Measurements from ENCODE around the gene SERPINA1. TPM values are rescaled to one million over a fixed set of nuclear protein-coding genes. Genes with fewer than 3 reads are reported as not detected.
A peak's percentile ranks its signal among the peaks of the same experiment; 100 is the strongest.

SERPINA1 gene
- polyA plus RNA-seq, 3 donors from 2014 or later, result 1.7 to 5.5 (median 3.0) TPM

- Mint-ChIP-seq H3K9me3 (peaks cover 0 to 3% (median 0%) of the 10 kb centered on the region in 6 donors), H3K27ac (peak overlapping the region in 1 of 6 donors; percentile 4), H3K27me3 (ENCODE audit: low read depth in 3 of 3) (peaks cover 3 to 13% (median 12%) of the 10 kb centered on the region in 3 donors), H3K36me3 (no peaks in the 10 kb centered on the region), H3K4me3 (peak overlapping the region in 1 of 5 donors; percentile 14), H3K4me1 (peaks cover 13 to 38% of the 10 kb centered on the region in 2 donors)
- DNase-seq, result no peak
Observed at GRCh38 chr14:94394581-94395207, 6.3 kb upstream of the SERPINA1 start.

DNA sequence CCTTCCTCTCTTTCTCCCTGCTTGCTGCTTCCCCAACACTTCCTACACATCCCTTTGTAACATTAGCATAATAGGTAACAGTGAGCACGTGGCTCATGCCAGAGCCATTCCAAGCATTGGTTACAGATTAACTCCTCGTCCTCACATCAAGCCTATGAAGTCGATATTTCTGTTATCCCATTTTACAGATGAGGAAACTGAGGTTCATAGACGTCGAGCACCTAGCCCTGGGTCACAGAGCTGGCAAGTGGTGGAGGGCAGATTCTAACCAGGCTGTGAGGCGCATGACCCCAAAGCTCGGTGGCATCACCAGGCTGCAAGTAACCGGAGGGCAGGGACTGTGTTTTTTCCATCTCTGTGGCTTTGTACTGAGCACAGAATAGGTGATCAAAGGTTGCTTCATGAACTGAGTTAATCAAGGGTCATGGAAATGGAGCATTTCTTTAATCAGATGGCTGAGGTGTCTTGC, 5.7 kb upstream of the SERPINA1 start:
- H3K4me1 Mint-ChIP-seq, result peaks cover 13 to 38% of the 10 kb centered on the region in 2 donors
- no peaks in the 10 kb centered on the region for H3K36me3 Mint-ChIP-seq

GRCh38 chr14:94393474-94393873, 5.1 kb upstream of the SERPINA1 start:
- Mint-ChIP-seq H3K4me1 (peaks cover 13 to 38% of the 10 kb centered on the region in 2 donors), H3K4me3 (no peak overlapping the region), H3K9me3 (peaks cover 0 to 3% (median 0%) of the 10 kb centered on the region in 6 donors), H3K27me3 (ENCODE audit: low read depth in 3 of 3) (peaks cover 3 to 17% (median 14%) of the 10 kb centered on the region in 3 donors), H3K36me3 (no peaks in the 10 kb centered on the region), H3K27ac (no peak overlapping the region)
- DNase-seq, result no peak

More for the DNA sequence above, 5.7 kb upstream of the SERPINA1 start:
- Mint-ChIP-seq H3K4me3 (peak overlapping the region in 2 of 5 donors; percentile 3 to 45), H3K27me3 (ENCODE audit: low read depth in 3 of 3) (peaks cover 3 to 14% (median 13%) of the 10 kb centered on the region in 3 donors), H3K27ac (peak overlapping the region in 2 of 6 donors; percentile 1 to 42), H3K9me3 (peaks cover 0 to 3% (median 0%) of the 10 kb centered on the region in 6 donors)
- DNase-seq, result peak in 2 of 3 donors; percentile 18 to 21

- peak; percentile 28 to 54 (median 47) for DNase-seq
- Mint-ChIP-seq H3K4me3 (no peak overlapping the region), H3K27ac (peak overlapping the region in 2 of 6 donors; percentile 12 to 40), H3K36me3 (no peaks in the 10 kb centered on the region), H3K27me3 (ENCODE audit: low read depth in 3 of 3) (peaks cover 3 to 17% (median 12%) of the 10 kb centered on the region in 3 donors), H3K9me3 (no peaks in the 10 kb centered on the region), H3K4me1 (peaks cover 13 to 38% of the 10 kb centered on the region in 2 donors)
Observed at GRCh38 chr14:94392510-94392935, 4.1 kb upstream of the SERPINA1 start.

GRCh38 chr14:94391281-94391975, 3.0 kb upstream of the SERPINA1 start:
- Mint-ChIP-seq H3K9me3 (no peaks in the 10 kb centered on the region), H3K27ac (no peak overlapping the region), H3K4me3 (no peak overlapping the region), H3K27me3 (ENCODE audit: low read depth in 3 of 3) (peaks cover 2 to 17% (median 13%) of the 10 kb centered on the region in 3 donors), H3K36me3 (no peaks in the 10 kb centered on the region), H3K4me1 (peaks cover 13 to 38% of the 10 kb centered on the region in 2 donors)
- no peak for DNase-seq

- H3K9me3 Mint-ChIP-seq, result no peaks in the 10 kb centered on the region
- H3K4me3 Mint-ChIP-seq, result no peak overlapping the region
- peak overlapping the region in 1 of 6 donors; percentile 35 for H3K27ac Mint-ChIP-seq
- peaks cover 2 to 16% (median 12%) of the 10 kb centered on the region in 3 donors for H3K27me3 Mint-ChIP-seq (ENCODE audit: low read depth in 3 of 3)
- peaks cover 13 to 38% of the 10 kb centered on the region in 2 donors for H3K4me1 Mint-ChIP-seq
- no peak for DNase-seq
- H3K36me3 Mint-ChIP-seq, result no peaks in the 10 kb centered on the region
Observed at GRCh38 chr14:94390372-94391086, 2.1 kb upstream of the SERPINA1 start.

GRCh38 chr14:94389731-94390371, 1.4 kb upstream of the SERPINA1 start:
- H3K4me1 Mint-ChIP-seq, result peaks cover 9 to 34% of the 10 kb centered on the region in 2 donors
- no peak overlapping the region for H3K27ac Mint-ChIP-seq
- peaks cover 0 to 13% (median 11%) of the 10 kb centered on the region in 3 donors for H3K27me3 Mint-ChIP-seq (ENCODE audit: low read depth in 3 of 3)
- H3K4me3 Mint-ChIP-seq, result no peak overlapping the region
- no peak for DNase-seq
- no peaks in the 10 kb centered on the region for H3K9me3 Mint-ChIP-seq
- H3K36me3 Mint-ChIP-seq, result no peaks in the 10 kb centered on the region

DNA sequence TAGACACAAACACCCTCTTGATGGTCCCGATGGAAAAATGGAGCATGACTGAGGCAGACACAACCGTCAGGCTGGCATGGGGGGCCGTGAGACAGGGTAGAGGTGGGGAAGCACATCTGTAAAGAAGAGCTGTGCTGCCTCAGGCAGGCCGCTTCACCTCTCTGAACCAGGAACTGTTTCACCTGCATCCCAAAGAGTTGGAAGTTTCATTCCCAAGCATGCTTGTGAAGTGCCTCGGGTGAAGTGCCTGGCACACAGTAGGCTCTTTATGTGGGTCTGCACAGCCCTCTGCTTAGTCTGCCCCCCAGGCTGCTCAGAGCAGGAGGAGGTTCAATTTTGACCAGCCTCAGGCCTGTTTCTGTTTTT, 685 bp upstream of the SERPINA1 start:
- H3K27ac Mint-ChIP-seq, result no peak overlapping the region
- no peaks in the 10 kb centered on the region for H3K9me3 Mint-ChIP-seq
- no peak for DNase-seq
- H3K36me3 Mint-ChIP-seq, result no peaks in the 10 kb centered on the region
- peaks cover 6 to 26% of the 10 kb centered on the region in 2 donors for H3K4me1 Mint-ChIP-seq
- no peak overlapping the region for H3K4me3 Mint-ChIP-seq
- peaks cover 0 to 10% (median 8%) of the 10 kb centered on the region in 3 donors for H3K27me3 Mint-ChIP-seq (ENCODE audit: low read depth in 3 of 3)

DNA sequence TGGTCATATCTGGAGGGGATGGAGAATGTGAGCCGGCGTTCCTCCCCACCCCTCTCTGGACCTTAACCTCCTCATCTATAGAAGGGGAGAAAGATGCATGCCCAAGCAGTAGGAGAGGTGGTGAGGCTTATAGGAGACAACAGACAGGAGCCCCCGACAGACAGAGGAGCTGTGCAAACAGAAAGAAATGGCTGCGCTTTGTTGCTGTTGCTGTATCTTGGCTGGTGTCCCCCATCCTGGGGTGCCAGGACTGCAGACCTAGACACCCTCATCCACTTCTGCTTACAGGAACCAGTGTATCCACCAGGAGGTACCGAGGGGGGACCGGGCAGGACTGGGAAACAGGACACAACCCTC, 397 bp downstream of the SERPINA1 start:
- no peak for DNase-seq
- Mint-ChIP-seq H3K27ac (no peak overlapping the region), H3K4me1 (peaks cover 4 to 16% of the 10 kb centered on the region in 2 donors), H3K9me3 (no peaks in the 10 kb centered on the region), H3K27me3 (ENCODE audit: low read depth in 3 of 3) (peaks cover 0 to 8% (median 4%) of the 10 kb centered on the region in 3 donors), H3K36me3 (no peaks in the 10 kb centered on the region), H3K4me3 (no peak overlapping the region)

DNA sequence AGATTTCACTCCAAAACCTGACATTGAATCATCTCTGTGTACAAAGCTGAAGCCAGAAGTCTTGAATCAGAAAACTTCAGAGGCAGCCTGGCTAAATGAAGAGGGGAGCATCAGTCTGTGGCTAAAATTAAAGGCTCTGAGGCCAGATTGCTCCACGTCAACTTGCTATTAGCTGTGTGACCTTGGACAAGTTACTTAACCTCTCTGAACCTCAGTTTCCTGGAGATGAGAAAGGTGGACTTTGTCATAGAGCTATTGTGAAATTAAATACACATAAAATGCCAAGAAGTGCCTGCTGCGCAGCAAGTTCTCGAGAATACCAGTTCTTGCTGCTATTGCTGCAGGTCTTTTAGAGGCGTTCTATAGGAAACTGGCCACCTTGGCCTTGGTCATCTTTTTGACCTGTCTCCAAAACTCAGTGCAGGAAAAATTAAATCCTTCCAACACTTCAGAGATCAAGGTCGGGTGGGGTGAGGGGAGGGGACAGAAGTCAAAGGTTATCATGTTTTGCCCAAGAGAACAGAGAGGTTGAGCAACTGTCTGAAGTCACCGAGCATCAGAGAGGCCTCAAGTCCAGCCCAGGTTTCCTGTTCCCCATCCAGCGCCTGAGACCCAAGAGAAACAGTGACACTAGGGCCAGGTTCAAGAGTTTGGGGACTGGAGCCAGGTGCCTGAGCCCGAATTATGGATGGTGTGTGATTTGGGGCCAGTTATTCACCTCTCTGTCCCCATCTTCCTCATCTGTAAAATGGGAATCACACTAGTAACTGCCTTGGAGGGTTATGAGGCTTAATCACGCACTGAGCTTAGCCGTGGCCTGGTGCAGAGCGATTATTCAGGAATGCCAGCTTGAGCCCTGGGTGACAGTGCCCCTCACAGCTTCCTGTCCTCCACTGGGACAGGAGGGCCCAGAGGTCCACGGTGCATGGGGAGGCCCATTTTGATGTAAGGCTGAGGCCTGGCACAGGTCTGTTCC, 1.1 kb downstream of the SERPINA1 start:
- Mint-ChIP-seq H3K4me3 (no peak overlapping the region), H3K36me3 (no peaks in the 10 kb centered on the region), H3K27me3 (ENCODE audit: low read depth in 3 of 3) (peaks cover 0 to 8% (median 4%) of the 10 kb centered on the region in 3 donors), H3K9me3 (no peaks in the 10 kb centered on the region), H3K4me1 (peaks cover 4 to 9% of the 10 kb centered on the region in 2 donors), H3K27ac (no peak overlapping the region)
- DNase-seq, result no peak

DNA sequence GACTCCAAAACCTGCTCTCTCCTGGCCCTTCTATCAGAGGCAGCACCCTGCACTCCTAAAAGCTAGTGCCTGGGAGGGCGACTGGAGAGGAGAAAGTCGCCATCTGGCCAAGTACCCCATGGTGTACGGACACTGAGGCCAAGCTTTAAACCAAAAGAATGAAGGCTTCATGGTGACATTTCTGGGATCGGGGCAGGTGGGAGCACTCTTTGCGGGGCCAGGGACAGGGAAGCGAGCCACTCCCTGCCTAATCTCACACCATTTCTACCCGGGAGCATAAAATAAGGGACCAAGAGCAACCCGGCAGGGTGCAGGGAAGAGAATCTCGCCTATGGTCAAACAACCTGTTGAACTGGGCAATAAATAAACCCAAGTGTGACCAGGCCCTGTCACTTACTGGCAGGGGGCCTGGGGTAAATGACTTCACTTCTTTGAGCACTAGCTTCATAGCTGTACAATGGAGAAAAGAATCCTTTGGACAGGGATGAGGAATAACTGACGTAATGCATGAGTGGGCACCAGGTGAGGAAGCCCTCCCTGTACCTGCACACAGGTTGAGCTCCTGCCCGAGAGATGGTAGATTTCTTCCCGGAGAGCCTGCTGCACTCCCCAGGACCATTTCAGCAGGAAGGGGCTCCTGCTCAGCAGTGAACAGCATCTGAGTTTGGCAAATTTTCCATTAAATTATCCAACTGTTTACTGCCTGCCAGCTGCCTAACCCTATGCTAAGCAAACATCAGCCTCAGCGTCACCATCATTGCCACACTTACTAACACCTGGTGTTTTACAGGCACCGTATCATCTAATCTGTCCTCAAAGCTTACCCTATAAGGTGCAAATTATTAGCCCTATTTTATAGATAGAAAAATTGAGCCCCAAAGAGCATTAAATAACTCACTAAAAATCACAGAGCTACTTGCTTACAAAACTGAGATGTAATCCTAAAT, 2.0 kb downstream of the SERPINA1 start:
- no peak for DNase-seq
- H3K27ac Mint-ChIP-seq, result no peak overlapping the region
- peaks cover 0 to 5% (median 4%) of the 10 kb centered on the region in 3 donors for H3K27me3 Mint-ChIP-seq (ENCODE audit: low read depth in 3 of 3)
- peaks cover 0 to 4% of the 10 kb centered on the region in 2 donors for H3K4me1 Mint-ChIP-seq
- H3K4me3 Mint-ChIP-seq, result no peak overlapping the region
- no peaks in the 10 kb centered on the region for H3K36me3 Mint-ChIP-seq
- H3K9me3 Mint-ChIP-seq, result no peaks in the 10 kb centered on the region
